Measurements from ENCODE around the gene HSPA12A.

GRCh38 chr10:116669832-116670644, 72.3 kb downstream of the HSPA12A start:
- TF ChIP-seq, protein P1, sequence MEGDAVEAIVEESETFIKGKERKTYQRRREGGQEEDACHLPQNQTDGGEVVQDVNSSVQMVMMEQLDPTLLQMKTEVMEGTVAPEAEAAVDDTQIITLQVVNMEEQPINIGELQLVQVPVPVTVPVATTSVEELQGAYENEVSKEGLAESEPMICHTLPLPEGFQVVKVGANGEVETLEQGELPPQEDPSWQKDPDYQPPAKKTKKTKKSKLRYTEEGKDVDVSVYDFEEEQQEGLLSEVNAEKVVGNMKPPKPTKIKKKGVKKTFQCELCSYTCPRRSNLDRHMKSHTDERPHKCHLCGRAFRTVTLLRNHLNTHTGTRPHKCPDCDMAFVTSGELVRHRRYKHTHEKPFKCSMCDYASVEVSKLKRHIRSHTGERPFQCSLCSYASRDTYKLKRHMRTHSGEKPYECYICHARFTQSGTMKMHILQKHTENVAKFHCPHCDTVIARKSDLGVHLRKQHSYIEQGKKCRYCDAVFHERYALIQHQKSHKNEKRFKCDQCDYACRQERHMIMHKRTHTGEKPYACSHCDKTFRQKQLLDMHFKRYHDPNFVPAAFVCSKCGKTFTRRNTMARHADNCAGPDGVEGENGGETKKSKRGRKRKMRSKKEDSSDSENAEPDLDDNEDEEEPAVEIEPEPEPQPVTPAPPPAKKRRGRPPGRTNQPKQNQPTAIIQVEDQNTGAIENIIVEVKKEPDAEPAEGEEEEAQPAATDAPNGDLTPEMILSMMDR (IDR thresholded peaks at IDR 0.05), result no peak
- TF ChIP-seq EP300 (IDR thresholded peaks at IDR 0.05), result no peak
- TF ChIP-seq POLR2A (IDR thresholded peaks at IDR 0.05; ENCODE audit: low read depth), result no peak

All from esophagus muscularis mucosa (tissue), 4 donors.